ENCODE data around the gene GUF1. TPM values are rescaled to one million over a fixed set of nuclear protein-coding genes. Genes with fewer than 3 reads are reported as not detected.

The GUF1 gene
- total and polyA plus RNA-seq, 2 of the 13 experiments (the other 11 are each of a cell fraction or from before 2014, with no cell fraction given): 10.3 to 24.6 TPM

GRCh38 chr4:44674471-44674870 lies 3.7 kb upstream of the GUF1 start:
- ATAC-seq (no peak), FAIRE-seq (no peak), DNase-seq (ENCODE audit: low spot score) (no peak)
- no peak overlapping the region for H3K4me3 ChIP-seq (replicated peaks in 1 of 3; ENCODE audit: insufficient read depth in 1 of 3, low read depth in 2 of 3, low read length in 3 of 3)
- in situ Hi-C loops (cut with HindIII; ENCODE audit: extremely low pct_ligation_motif_present, low pct_unique_long_range_greater_than_20kb) (no loop called here), intact Hi-C loops (cut with micrococcal nuclease; ENCODE audit: unreplicated experiment) (no loop called here)
- BruUV-seq (replicated peaks): no TSS peak
- no peaks in the 10 kb centered on the region for H3K36me3 ChIP-seq (replicated peaks in 1 of 2; ENCODE audit: control insufficient read depth in 1 of 2, insufficient read depth in 2 of 2, low read length in 2 of 2)
- ChIA-PET CTCF (ENCODE audit: low intra/inter-chr PET ratio, low total read pairs) (no interaction called here), POLR2A (no interaction called here)
- no peak overlapping the region for H3K27ac ChIP-seq (ENCODE audit: extremely low read length, insufficient read depth, low read length)
- peaks cover 10% of the 10 kb centered on the region for H3K79me2 ChIP-seq (ENCODE audit: insufficient read depth, low read length)
- peaks cover 8% of the 10 kb centered on the region; the same call in 1 of the 2 replicates for H3K4me1 ChIP-seq (ENCODE audit: insufficient read depth, low read length)
- no peaks in the 10 kb centered on the region for H4K20me1 ChIP-seq (ENCODE audit: insufficient read depth, low read length)
- WGBS (ENCODE audit: low lambda C conversion rate): 10% methylated on average over 1 of the region's 1 CpG
- no peaks in the 10 kb centered on the region for H3K9me3 ChIP-seq (ENCODE audit: low read length)
- no peak overlapping the region for H2AFZ ChIP-seq (ENCODE audit: low read length)
- H3K4me2 ChIP-seq (ENCODE audit: low read depth, low read length): no peak overlapping the region
- no peak overlapping the region for H3K9ac ChIP-seq (ENCODE audit: insufficient read depth, low read depth, low read length)
- H3K27me3 ChIP-seq (ENCODE audit: control insufficient read depth in 1 of 2, insufficient read depth in 2 of 2, low read length in 2 of 2): no peaks in the 10 kb centered on the region; a peak in 1 of 5 replicates
- TF ChIP-seq ZIK1 (CRISPR knock-in tag; IDR thresholded peaks at IDR 0.05; ENCODE audit: borderline replicate concordance, low read depth) (no peak), ZSCAN31 (CRISPR knock-in tag; IDR thresholded peaks at IDR 0.05; ENCODE audit: low read depth) (no peak), NKX3-1 (CRISPR knock-in tag; IDR thresholded peaks at IDR 0.05) (no peak), PATZ1 (CRISPR knock-in tag; IDR thresholded peaks at IDR 0.05) (no peak), EHMT2 (IDR thresholded peaks at IDR 0.05; ENCODE audit: borderline replicate concordance, low read depth, low read length) (no peak), PLSCR1 (CRISPR knock-in tag; IDR thresholded peaks at IDR 0.05; ENCODE audit: borderline replicate concordance) (no peak), ZMYM2 (CRISPR knock-in tag; IDR thresholded peaks at IDR 0.05) (no peak), BRF2 (CRISPR knock-in tag; IDR thresholded peaks at IDR 0.05) (no peak), ZNF101 (CRISPR knock-in tag; IDR thresholded peaks at IDR 0.05; ENCODE audit: borderline replicate concordance, low read depth) (no peak), FOXO4 (CRISPR knock-in tag; conservative IDR thresholded peaks at IDR 0.05) (no peak), ZNF556 (CRISPR knock-in tag; IDR thresholded peaks at IDR 0.05; ENCODE audit: borderline replicate concordance) (no peak), ZFP91 (CRISPR knock-in tag; IDR thresholded peaks at IDR 0.05; ENCODE audit: borderline replicate concordance) (no peak), ZNF607 (CRISPR knock-in tag; IDR thresholded peaks at IDR 0.05; ENCODE audit: borderline replicate concordance) (no peak), POGK (CRISPR knock-in tag; conservative IDR thresholded peaks at IDR 0.05) (no peak), CHD2 (IDR thresholded peaks at IDR 0.05; ENCODE audit: low read depth, low read length) (no peak)

Data from HepG2 (cell line).